Skeletal muscle tissue (tissue), 4 donors: Measurements from ENCODE around the gene UBE2H. TPM values are rescaled to one million over a fixed set of nuclear protein-coding genes. Genes with fewer than 3 reads are reported as not detected.
A peak's percentile ranks its signal among the peaks of the same experiment; 100 is the strongest.

Experiments used
- H3K27ac ChIP-seq: one replicate; pipeline ENCODE4 v1.7.0; 2013; ENCODE audit warnings: mild to moderate bottlenecking, low read depth, low read length, inconsistent platforms
- H3K27me3 ChIP-seq, 3 donors: one replicate each; pipeline ENCODE4 v1.7.0; 2013; ENCODE audit warnings: low read length in 3 of 3; ENCODE audit not compliant: control insufficient read depth in 3 of 3, insufficient read depth in 3 of 3
- H3K36me3 ChIP-seq, 3 donors: one replicate each; pipeline ENCODE4 v1.7.0; 2013; ENCODE audit warnings: low read length in 3 of 3; ENCODE audit not compliant: control insufficient read depth in 3 of 3, insufficient read depth in 3 of 3
- H3K4me1 ChIP-seq, 3 donors: one replicate each; pipeline ENCODE4 v1.7.0; 2013; ENCODE audit warnings: low read length in 3 of 3, mild to moderate bottlenecking in 3 of 3; ENCODE audit not compliant: control insufficient read depth in 3 of 3, insufficient read depth in 3 of 3
- H3K4me3 ChIP-seq, 3 donors: one replicate each; pipeline ENCODE4 v1.7.0; 2013; ENCODE audit warnings: low read length in 3 of 3
- H3K9ac ChIP-seq, 3 donors: one replicate each; pipeline ENCODE4 v1.7.0; 2013; ENCODE audit warnings: low read length in 3 of 3, mild to moderate bottlenecking in 3 of 3, moderate library complexity in 2 of 3, low read depth in 1 of 3
- H3K9me3 ChIP-seq, 3 donors: one replicate each; pipeline ENCODE4 v1.7.0; 2013; ENCODE audit warnings: low read length in 3 of 3; ENCODE audit not compliant: control insufficient read depth in 3 of 3
- total RNA-seq: library from RNA; depleted of rRNA; stranded (reverse); fragments of >200 nt; gene quantifications from one replicate; pipeline ENCODE4 v1.2.3, GENCODE V29; 2014
- donor health status: Osteomylitis.

UBE2H gene
- total RNA-seq, 1 donor from 2014 or later: 61.6 TPM

DNA sequence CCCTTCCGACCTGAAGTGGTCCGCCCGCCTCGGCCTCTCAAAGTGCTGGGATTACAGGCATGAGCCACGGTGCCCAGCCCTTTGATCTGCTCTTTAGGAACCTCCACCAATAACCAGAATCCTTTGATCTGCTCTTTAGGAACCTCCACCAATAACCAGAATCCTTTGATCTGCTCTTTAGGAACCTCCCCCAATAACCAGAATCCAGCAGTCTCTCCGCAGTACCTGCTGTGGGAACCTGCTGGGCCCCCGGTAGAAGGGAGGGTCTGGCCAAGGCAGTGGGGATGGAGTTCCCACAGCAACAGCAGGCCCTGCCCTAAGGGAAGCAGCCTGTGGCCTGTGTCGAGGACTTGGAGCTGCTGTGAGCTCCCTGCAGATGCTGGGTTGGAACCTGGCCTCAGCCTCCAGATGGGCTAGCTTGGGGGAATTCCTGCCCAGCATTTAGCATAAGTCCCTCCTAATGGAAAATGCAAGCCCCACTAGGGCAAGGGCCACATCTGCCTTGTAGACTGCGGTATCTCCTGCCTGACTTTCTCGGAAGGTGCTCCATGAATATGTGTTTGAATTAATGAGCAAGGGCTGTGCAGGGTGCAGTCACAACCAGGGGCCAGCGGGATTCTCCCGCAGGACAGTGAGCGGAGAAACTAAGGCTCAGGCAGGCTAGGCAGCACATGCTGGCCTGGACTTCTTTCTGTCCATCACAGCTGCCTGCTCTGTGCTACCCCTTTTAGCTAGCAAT lies 165.8 kb downstream of the UBE2H start:
- no peaks in the 10 kb centered on the region for H3K36me3 ChIP-seq
- H3K4me3 ChIP-seq: no peak overlapping the region
- H3K9ac ChIP-seq: no peak overlapping the region
- H3K27ac ChIP-seq: no peak overlapping the region
- H3K9me3 ChIP-seq: no peaks in the 10 kb centered on the region
- H3K27me3 ChIP-seq: peaks cover 45 to 59% (median 53%) of the 10 kb centered on the region in 3 donors
- peaks cover 18 to 28% (median 26%) of the 10 kb centered on the region in 3 donors for H3K4me1 ChIP-seq

DNA sequence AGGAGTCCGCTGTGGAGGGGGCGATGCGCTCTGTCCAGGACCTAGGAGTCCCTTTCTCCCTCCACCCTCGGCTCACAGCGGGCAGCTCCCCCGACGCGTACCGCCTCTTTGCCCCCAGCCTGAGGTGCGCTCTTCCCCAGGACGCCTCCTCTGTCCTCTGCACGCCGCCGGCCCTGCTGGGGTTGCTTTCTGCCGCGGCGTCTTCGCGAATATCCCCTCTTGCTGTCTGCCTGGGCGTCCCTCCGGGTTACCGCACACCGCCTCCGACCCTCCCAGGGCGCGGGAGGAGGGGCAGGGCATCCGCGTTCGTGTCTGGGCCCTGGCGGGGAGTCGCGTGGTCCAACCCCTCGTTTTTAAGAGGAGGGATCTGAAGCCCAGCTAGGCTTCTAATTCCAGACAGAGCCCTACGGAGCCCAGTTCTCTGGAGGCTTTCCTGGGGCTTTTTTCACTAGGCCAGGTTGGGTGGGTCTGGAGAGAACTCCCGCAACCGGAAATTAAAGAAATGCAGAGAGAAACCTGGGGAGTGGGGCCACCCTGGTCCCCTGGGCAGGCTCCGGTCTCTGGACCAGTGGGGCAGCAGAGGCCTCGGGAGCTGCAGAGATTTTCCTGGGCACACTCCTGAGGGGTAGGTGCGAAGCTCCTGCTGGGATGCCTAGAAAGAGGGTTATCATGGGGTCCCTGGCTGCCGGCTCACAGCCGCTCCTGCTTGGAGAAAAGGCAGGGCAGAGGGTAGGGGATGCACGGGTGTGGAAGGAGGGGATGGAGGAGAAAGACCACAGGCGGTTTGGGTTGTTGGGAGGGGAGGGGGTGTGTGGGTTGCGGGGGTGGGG lies 166.9 kb downstream of the UBE2H start:
- Histone ChIP-seq H3K27ac (no peak overlapping the region), H3K4me1 (peaks cover 23 to 36% (median 32%) of the 10 kb centered on the region in 3 donors), H3K36me3 (no peaks in the 10 kb centered on the region), H3K4me3 (peak overlapping the region in 2 of 3 donors; percentile 15 to 34), H3K9ac (no peak overlapping the region), H3K27me3 (peaks cover 56 to 68% (median 64%) of the 10 kb centered on the region in 3 donors), H3K9me3 (no peaks in the 10 kb centered on the region)

DNA sequence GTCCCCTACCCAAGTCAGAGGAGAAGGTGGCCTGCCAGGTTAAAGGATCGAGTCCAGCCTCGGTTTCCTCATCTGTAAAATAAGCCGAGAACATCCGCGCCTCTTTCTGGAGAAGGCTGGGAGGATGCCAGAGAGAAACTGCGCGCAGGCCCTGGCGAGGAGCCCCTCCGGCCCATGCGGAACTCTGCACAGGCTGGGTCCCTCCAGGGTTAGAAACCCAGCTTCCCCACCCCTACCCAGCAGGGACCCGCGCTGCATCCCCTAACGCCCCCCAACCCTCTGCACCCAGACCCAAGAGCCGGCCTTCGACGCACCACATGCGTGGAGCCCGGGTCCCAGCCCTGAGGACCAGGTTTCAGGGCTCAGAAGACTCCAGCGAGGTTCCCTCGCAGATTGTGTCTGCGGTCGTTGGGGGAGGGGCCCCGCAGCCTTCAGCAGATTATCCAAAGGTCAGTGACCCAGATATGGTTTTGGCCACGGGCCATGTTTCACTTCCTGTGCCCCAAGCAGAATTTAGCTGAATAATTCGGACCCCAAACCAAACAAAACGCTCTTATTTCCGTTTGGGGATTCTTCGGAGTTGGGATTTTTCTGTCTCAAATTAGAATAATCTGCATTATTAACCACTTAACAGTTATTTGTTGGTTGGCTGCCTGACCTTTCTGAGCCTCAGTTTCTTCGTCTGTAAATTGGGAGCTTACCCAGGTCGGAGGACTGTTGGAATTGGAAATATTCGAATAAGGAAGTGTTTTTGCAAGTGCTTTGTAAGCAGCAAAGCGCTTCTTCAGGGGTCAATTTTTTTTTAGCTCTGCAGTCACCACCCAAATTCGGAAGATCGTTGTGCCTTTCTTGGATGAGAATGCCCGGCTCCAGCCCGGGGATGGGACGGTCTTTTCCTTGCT lies 167.7 kb downstream of the UBE2H start:
- H3K4me3 ChIP-seq: peak overlapping the region in 2 of 3 donors; percentile 15 to 34
- peak overlapping the region in 1 of 3 donors; percentile 40 for H3K9ac ChIP-seq
- H3K27ac ChIP-seq: no peak overlapping the region
- H3K27me3 ChIP-seq: peaks cover 62 to 74% (median 71%) of the 10 kb centered on the region in 3 donors
- H3K36me3 ChIP-seq: no peaks in the 10 kb centered on the region
- peaks cover 26 to 40% (median 32%) of the 10 kb centered on the region in 3 donors for H3K4me1 ChIP-seq
- no peaks in the 10 kb centered on the region for H3K9me3 ChIP-seq

GRCh38 chr7:129784437-129784782 lies 168.3 kb downstream of the UBE2H start:
- H3K9ac ChIP-seq: no peak overlapping the region
- H3K27ac ChIP-seq: no peak overlapping the region
- H3K9me3 ChIP-seq: no peaks in the 10 kb centered on the region
- no peaks in the 10 kb centered on the region for H3K36me3 ChIP-seq
- no peak overlapping the region for H3K4me3 ChIP-seq
- H3K4me1 ChIP-seq: peaks cover 29 to 40% (median 32%) of the 10 kb centered on the region in 3 donors
- H3K27me3 ChIP-seq: peaks cover 62 to 74% (median 71%) of the 10 kb centered on the region in 3 donors

GRCh38 chr7:129783584-129783919 lies 169.2 kb downstream of the UBE2H start:
- Histone ChIP-seq H3K9me3 (no peaks in the 10 kb centered on the region), H3K36me3 (no peaks in the 10 kb centered on the region), H3K9ac (no peak overlapping the region), H3K4me1 (peaks cover 31 to 48% (median 32%) of the 10 kb centered on the region in 3 donors), H3K4me3 (no peak overlapping the region), H3K27ac (no peak overlapping the region), H3K27me3 (peaks cover 71 to 83% (median 77%) of the 10 kb centered on the region in 3 donors)

GRCh38 chr7:129782818-129783583 lies 169.8 kb downstream of the UBE2H start:
- Histone ChIP-seq H3K27me3 (peaks cover 77 to 88% (median 80%) of the 10 kb centered on the region in 3 donors), H3K4me3 (peak overlapping the region in 2 of 3 donors; percentile 13 to 26), H3K36me3 (no peaks in the 10 kb centered on the region), H3K9ac (no peak overlapping the region), H3K4me1 (peaks cover 31 to 48% (median 32%) of the 10 kb centered on the region in 3 donors), H3K27ac (no peak overlapping the region), H3K9me3 (no peaks in the 10 kb centered on the region)

- no peak overlapping the region for H3K9ac ChIP-seq
- no peaks in the 10 kb centered on the region for H3K36me3 ChIP-seq
- H3K4me1 ChIP-seq: peaks cover 31 to 48% (median 32%) of the 10 kb centered on the region in 3 donors
- H3K4me3 ChIP-seq: peak overlapping the region in 2 of 3 donors; percentile 26 to 29
- H3K27me3 ChIP-seq: peaks cover 83 to 90% (median 85%) of the 10 kb centered on the region in 3 donors
- H3K9me3 ChIP-seq: no peaks in the 10 kb centered on the region
- no peak overlapping the region for H3K27ac ChIP-seq
These were observed 170.6 kb downstream of the UBE2H start for GRCh38 chr7:129781928-129782817.

GRCh38 chr7:129780974-129781927 lies 171.5 kb downstream of the UBE2H start:
- H3K4me3 ChIP-seq: no peak overlapping the region

More at GRCh38 chr7:129780974-129781927, 171.5 kb downstream of the UBE2H start:
- Histone ChIP-seq H3K36me3 (no peaks in the 10 kb centered on the region), H3K27ac (no peak overlapping the region), H3K4me1 (peaks cover 31 to 48% (median 32%) of the 10 kb centered on the region in 3 donors), H3K9me3 (no peaks in the 10 kb centered on the region), H3K27me3 (peaks cover 80 to 90% (median 82%) of the 10 kb centered on the region in 3 donors), H3K9ac (no peak overlapping the region)
